Activated CD4-positive, CD25-positive, alpha-beta regulatory T cell (primary cell): ENCODE results near the gene CPT1B.
A peak's percentile ranks its signal among the peaks of the same experiment; 100 is the strongest.
"Not testable (repeated sequence)": the region's sequence is repeated elsewhere in the genome, so short reads cannot be mapped to it uniquely, and the experiment has no call there.

Experiments
- DNase-seq, 4 experiments: peaks; one replicate each; lab custom pipeline; 2025; lab: John Stamatoyannopoulos, UW

CPT1B gene

DNA sequence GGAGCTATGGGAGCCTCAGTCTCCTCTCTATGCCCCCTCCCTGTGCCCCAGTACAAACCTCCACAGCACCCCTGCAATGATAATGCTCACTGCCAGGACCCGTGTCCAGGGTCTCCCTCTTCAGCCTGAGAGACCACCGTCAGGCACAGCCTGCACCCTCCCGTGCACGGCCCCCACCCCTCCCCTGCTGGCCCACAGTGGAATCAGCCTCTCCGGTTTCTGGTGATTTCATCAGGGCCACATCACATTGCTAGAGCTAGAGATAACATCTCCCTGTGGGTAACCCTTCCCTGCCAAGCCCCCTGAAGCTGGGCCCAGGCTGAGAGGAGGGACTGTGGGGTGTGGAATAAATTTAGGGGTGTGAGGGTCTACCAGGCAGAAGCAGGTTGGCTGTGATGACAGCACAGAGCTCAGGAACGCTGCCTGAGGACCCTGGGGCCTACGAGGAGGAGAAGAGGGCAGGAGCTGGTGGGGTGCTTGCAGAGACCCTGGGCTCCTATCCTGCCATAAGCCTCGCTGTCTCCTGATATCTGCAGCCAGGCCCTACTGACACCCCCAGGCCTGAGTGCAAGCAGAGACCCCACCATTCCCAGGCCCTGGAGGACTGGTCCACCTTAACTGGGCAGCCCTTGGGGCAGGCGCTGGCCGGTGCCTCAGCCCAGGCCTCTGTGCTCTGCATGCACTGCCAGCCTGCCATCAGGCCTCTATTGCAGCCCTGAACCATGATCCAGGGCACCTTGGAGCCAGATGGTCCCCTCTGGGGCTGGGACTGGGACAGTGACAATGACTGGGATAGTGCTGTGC is 32.5 kb downstream of the CPT1B start, which contains the start of gene KLHDC7B:
Gene KLHDC7B (plus strand): TSS at position 378 of the 804 bp plus-strand sequence. CDS start 345 bp downstream, at position 723.
- no peak for DNase-seq

DNA sequence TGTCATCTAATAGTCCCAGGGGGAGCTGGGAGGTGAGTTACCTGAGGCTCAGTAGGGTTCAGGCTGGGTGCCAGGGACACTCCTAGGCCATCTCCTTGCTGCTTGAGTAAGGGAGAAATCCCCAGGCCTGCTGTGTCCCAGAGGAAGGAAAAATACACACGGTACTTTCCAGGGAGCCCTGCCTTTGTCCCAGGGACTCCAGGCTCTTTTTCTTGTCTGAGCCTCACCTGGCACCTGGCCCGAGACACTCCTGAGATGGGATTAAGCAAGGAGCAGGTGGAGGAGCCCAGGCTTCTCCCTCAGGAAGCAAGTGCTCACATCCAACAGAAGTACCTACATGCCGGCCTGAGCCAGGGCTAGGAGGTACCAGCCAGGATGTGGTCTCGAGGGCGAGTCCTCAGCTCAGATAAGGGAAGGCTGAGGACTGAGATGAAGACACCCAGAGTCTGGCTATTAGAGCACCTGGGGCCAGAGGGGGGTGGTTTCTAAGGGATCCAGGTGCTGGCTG is 33.4 kb downstream of the CPT1B start:
- DNase-seq = no peak

- peak; percentile 63 to 77 (median 70) for DNase-seq
These were observed 34.0 kb downstream of the CPT1B start for GRCh38 chr22:50544078-50544745.

GRCh38 chr22:50542416-50542927 is 35.8 kb downstream of the CPT1B start:
- DNase-seq = no peak

GRCh38 chr22:50541667-50542026 is 36.6 kb downstream of the CPT1B start:
- DNase-seq = not testable (repeated sequence)

DNA sequence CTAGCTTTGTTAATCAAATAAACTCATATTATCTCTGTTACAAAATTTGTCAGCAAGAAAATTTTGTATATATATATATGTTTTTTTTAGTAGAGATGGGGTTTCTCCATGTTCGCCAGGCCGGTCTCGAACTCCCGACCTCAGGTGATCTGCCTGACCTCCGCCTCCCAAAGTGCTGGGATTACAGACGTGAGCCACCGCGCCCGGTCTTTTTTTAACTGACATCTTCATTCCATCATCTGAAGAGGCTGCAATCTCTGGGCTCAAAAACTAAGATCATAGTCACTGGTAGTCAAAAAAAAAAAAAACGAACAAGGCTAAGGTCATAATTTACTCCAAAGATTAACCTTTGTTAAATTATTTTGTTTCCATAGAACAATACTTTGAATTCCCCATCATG is 37.8 kb downstream of the CPT1B start:
- no peak for DNase-seq

DNA sequence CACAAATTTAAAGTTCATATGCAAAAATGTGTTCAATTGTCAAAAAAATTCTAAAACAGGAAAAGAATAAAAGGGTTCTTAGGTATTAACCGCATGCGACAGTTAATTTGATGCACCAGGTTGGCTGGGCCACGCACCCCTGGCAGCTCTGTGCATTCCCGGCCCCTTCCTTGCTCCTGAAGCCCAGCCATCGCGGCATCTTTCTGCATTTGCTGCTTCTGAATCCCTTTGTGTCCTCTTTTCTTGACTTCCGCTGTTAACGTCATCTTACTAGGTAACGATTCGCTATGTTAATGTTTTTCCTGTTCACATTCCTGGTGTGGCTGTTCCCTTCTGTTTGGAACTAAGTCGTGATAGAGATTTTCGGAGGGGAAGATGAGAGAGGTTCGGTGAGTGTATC is 40.5 kb downstream of the CPT1B start:
- no peak for DNase-seq

DNA sequence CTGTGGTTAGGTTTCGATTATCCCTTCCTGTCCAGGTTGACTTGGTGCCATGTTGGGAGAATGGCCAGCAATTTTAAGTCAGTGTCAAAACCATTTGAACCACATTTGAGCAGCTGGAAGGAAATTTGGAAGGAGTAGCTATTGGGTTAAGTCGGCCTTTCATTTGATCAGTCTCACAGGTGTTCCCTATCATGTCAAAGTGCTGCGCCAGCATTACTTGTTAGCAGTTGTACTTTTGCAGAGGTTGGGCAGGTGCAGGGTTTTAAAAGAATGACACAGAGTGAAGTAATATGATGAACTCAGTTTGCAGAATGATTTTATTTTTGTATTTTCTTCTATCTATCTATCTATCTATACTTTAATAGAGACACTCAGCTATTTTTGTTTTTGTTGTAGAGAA is 42.0 kb downstream of the CPT1B start:
- DNase-seq = no peak

DNA sequence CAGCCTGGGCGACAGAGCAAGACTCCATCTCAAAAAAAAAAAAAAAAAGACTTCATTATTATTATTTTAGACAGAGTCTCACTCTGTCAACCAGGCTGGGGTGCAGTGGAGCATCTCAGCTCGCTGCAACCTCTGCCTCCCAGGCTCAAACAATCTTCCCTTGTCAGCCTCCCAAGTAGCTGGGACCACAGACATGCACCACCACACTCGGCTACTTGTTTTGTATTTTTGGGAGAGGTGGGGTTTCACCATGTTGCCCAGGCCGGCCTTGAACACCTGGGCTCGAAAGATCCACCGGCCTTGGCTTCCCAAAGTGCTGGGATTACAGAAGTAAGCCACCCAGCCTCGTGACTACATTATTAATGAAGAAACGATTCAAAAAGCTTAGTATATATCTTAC is 43.1 kb downstream of the CPT1B start:
- no peak for DNase-seq

GRCh38 chr22:50533856-50534711 is 44.1 kb downstream of the CPT1B start:
- DNase-seq = not testable (repeated sequence)

DNA sequence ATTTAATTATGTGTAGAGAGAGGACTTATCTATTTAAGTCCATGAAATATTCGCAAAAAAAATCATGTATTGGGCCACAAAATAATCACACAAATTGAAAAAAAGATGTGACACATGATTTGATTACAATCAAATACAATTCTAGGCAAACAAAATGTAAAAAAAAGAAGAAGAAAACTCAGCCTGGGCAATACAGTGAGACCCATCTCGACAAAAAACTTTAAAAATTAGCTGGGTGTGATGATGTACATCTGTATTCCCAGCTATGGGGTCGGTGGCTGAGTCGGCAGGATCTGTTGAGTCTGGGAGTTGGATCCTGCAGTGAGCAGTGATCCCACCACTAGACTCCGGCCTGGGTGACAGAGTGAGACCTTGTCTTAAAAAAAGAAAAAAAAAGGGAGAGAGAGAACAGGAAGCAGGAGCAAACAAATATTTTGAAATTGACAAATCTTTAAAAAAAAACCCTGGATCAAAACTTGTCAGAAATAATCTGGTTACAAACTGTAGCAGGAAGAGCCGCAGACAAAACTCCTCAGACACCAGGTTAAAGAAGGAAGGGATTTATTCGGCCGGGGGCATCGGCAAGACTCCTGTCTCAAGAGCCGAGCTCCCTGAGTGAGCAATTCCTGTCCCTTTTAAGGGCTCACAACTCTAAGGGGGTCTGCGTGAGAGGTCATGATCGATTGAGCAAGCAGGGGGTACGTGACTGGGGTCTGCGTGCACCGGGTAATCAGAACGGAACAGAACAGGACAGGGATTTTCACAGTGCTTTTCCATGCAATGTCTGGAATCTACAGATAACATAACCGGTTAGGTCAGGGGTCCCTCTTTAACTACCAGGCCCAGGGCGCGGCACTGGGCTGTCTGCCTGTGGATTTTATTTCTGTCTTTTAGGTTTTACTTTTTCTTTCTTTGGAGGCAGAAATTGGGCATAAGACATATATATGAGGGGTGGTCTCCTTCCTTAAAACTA is 45.1 kb downstream of the CPT1B start:
- DNase-seq = no peak

DNA sequence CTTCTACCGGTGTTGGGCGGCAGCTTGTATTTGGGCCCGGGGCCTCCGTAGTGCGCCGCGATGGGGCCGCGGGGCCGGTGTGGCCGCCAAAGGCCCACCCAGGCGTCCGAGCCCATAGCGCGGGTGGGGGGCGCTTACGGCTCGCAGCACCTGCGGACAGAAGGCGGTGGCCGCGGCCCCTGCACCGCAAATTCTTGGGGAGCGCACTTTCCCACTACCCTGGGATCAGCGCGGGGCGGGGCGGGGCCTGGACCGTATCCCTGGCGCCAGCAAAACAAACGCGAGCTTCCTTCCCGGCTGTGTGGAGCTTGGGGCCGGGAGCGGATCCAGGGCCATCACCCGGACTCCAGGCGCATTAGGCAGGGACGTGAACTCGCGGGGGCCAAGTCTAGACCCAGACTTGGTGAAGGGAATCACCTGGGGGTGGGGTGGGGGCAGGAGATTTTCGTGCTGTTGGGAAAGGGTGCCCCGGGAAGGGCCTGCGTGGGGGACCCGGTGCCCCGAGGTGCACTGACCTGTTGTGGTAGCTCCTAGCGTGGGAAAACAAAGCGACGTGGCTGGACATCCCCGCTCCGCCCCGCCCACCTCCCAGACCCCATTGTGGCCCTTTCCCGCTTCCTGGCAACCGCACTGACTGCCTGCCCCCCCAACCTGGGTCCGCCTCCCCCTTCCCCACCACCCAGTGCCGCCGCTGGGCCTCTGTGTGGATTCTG is 46.1 kb downstream of the CPT1B start:
- DNase-seq = no peak

DNA sequence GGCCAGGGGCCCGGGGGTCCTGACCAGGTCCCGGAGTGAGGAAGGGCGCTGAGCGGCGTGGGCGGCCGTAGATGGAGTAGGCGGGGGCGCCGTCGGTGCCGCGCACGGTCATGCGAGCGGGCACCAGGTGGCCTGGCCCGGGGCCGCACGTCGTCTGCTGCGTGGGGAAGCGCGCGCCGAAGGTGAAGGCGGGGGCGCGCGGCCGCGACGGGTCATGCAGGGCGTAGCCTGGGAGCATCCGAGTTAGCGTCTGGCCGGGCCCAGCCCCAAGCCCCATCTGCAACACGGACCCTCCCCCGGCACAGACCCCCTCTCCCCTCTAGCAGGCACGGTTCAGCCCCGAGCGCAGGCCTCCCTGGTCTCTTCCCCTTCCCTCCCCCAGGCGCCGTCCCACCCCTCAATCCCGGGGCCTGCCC is 46.7 kb downstream of the CPT1B start:
- peak; percentile 62 to 79 (median 69) for DNase-seq

DNA sequence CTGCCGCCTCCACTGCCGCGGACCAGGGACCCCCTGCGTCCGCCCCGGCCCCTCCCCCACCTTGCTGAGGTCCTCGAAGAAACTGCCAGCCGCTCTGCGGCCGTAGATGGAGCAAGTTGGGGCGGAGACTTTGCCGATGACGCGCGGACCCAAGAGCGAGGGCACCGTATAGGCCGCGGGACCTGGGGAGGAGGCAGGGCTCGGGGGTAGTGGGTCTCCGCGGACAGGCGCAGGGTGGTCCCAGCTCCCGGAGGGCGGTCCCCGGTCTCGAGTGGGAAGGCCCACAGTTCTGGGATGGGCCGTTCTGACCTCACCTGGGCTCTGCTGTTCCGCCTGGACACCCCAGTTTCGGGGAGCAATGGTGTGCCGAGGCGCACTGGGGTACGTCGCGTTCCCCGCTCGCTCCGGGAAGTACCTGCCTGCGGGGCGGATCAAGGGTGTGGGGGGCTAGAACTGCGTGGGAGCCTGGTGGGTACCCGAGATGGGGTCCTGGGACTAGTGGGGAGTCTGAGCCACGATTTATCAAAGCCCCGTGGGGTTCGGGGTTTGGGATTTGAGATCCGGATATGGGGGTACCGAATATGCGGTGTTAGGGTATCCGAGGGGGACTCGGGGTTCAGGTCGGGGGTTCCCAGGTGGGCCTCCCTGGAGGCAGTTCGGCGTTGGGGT is 47.2 kb downstream of the CPT1B start:
- peak; percentile 63 to 78 (median 76) for DNase-seq

GRCh38 chr22:50530580-50530876 is 47.7 kb downstream of the CPT1B start:
- no peak for DNase-seq

DNA sequence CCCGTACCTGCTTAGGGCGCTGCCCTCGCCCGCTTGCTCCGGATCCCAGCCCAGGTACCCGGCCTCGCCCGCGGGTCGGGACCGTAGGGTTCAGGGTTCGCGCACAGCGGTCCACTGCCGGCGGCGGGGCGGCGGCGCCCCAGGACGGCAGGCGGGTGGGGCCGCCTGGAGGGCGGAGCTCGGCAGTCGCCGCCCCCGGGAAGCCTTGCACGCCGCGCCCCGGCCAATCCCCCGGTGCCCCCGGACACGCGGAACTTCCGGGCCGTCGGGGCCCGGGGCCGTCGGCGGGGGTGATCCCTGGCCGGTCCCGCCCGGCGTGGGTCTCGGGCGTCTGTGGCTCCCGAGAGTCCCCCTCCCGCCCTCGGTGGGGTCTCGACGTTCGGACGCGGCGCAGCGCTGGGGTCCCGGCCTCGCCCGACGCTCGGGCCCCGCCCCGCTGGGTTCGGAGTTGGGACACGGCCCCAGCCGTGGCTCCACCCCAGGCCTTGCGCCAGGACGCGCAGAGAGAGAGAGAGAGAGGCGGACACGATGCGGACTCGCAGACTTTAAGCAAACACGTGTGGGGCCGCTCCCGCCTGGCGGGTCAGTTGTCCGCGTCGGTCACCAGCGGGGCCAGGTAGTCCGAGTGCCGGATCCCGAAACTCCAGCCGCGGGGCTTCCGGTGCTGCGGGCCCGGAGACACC is 48.2 kb downstream of the CPT1B start, which contains the start of gene TYMP:
Gene TYMP (minus strand): TSS at position 116 of the 683 bp plus-strand sequence. CDS start 303 bp downstream, outside the sequence.
- peak; percentile 58 to 69 (median 66) for DNase-seq

DNA sequence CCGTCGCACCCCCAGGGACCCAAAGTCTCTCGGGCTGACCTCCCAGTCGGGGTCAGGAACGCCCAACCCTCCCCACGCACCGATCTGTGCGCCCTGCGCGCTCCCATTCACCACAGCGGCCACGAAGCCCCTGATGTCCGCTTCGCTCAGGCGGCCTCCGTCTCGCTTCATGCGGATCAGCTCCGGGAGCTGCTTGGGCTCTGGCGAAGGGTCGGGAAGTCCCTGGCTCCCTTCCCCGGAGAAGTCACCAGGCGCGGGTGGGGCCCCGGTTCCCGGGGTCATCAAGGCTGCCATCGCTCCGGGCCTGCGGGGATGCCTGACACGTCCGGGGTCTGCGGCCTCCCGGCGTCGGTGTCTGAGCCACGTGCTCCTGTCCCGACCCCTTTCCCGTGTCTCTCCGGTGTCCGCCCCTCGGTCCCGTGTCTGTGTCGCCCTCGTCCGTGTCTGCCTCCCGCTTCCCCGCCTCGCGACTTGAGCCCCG is 48.8 kb downstream of the CPT1B start:
- no peak for DNase-seq

GRCh38 chr22:50528682-50529415 is 49.4 kb downstream of the CPT1B start:
- no peak for DNase-seq
